ENCODE results near the gene CLDN7.

GRCh38 chr17:7218166-7218565 lies 44.1 kb downstream of the CLDN7 start:
- no peak for TF ChIP-seq EZH2 (IDR thresholded peaks at IDR 0.05; ENCODE audit: insufficient read depth, low read length)
- no peak for TF ChIP-seq CTCF (IDR thresholded peaks at IDR 0.05; ENCODE audit: insufficient read depth, low read depth, low read length)
